Fibroblast of lung (primary cell): ENCODE measurements around the gene GGT7. TPM values are rescaled to one million over a fixed set of nuclear protein-coding genes. Genes with fewer than 3 reads are reported as not detected.
A peak's percentile ranks its signal among the peaks of the same experiment; 100 is the strongest.

Experiments used
- DNase-seq, 2 donors: peaks; one replicate each; pipeline versions ENCODE4 v3.0.0 to v3.0.0-alpha.2; 2010; ENCODE audit warnings: low read depth in 2 of 2
- H2AFZ ChIP-seq: 2 replicates; pipeline ENCODE4 v1.5.1; 2012; ENCODE audit warnings: low read length, control low read depth, inconsistent platforms
- H3K27ac ChIP-seq: 2 replicates; pipeline ENCODE4 v1.5.1; 2011; ENCODE audit warnings: low read length, control low read depth; ENCODE audit not compliant: insufficient read depth
- H3K27me3 ChIP-seq: 2 replicates; pipeline ENCODE4 v1.5.1; 2011; ENCODE audit warnings: mild to moderate bottlenecking, low read length; ENCODE audit not compliant: control insufficient read depth, insufficient read depth
- H3K36me3 ChIP-seq: 2 replicates; pipeline ENCODE4 v1.5.1; 2011; ENCODE audit warnings: low read length; ENCODE audit not compliant: control insufficient read depth, insufficient read depth
- H3K4me1 ChIP-seq: 2 replicates; pipeline ENCODE4 v1.5.1; 2011; ENCODE audit warnings: low read length; ENCODE audit not compliant: control insufficient read depth, insufficient read depth; ENCODE audit errors: extremely low read depth
- H3K4me2 ChIP-seq: 2 replicates; pipeline ENCODE4 v1.5.1; 2011; ENCODE audit warnings: low read length, control low read depth; ENCODE audit not compliant: insufficient read depth; ENCODE audit errors: extremely low read depth
- H3K4me3 ChIP-seq, 4 experiments: fragments of 200-600 bp in 1 of 4; sonication (generic) in 1 of 4; replicated peaks in 1 of 4; 2 replicates each; pipeline ENCODE4 v1.5.1; 2011 to 2016; ENCODE audit warnings: low read length in 4 of 4, low read depth in 3 of 4, mild to moderate bottlenecking in 3 of 4, control low read depth in 2 of 4, inconsistent platforms in 1 of 4, mixed read lengths in 1 of 4; ENCODE audit not compliant: insufficient read depth in 1 of 4; ENCODE audit errors: control extremely low read depth in 1 of 4
- H3K79me2 ChIP-seq: 2 replicates; pipeline ENCODE4 v1.5.1; 2012; ENCODE audit warnings: mild to moderate bottlenecking, low read length, inconsistent platforms; ENCODE audit not compliant: control insufficient read depth, insufficient read depth
- H3K9ac ChIP-seq: 2 replicates; pipeline ENCODE4 v1.5.1; 2011; ENCODE audit warnings: mild to moderate bottlenecking, low read length, control low read depth; ENCODE audit not compliant: insufficient read depth
- H3K9me3 ChIP-seq: 2 replicates; pipeline ENCODE4 v1.5.1; 2012; ENCODE audit warnings: low read depth, low read length; ENCODE audit not compliant: control insufficient read depth, insufficient read depth
- H4K20me1 ChIP-seq: 2 replicates; pipeline ENCODE4 v1.5.1; 2011; ENCODE audit warnings: low read length; ENCODE audit not compliant: control insufficient read depth, insufficient read depth; ENCODE audit errors: extremely low read depth
- EZH2 ChIP-seq: IDR thresholded peaks from 2 replicates; pipeline ENCODE4 v1.5.1; 2012; ENCODE audit warnings: low read length, control low read depth, mild to moderate bottlenecking; ENCODE audit errors: missing control alignments
- polyA plus RNA-seq, 2 donors: library from polyadenylated mRNA; depleted of rRNA in 1 of 2; stranded (reverse) in 1 of 2; unstranded in 1 of 2; fragments of >200 nt; gene quantifications; 2 replicates each; pipeline ENCODE4 v1.2.1, GENCODE V29; 2011 to 2012; ENCODE audit warnings: missing spikeins in 1 of 2
- total RNA-seq: library from RNA; depleted of rRNA; stranded (reverse); fragments of >200 nt; gene quantifications from 2 replicates; pipeline ENCODE4 v1.2.1, GENCODE V29; 2014
- TF ChIP-seq, protein P1 (sequence below), 2 donors: IDR thresholded peaks in 1 of 2; conservative IDR thresholded peaks in 1 of 2; 1 replicate in 1 of 2; 2 replicates in 1 of 2; pipeline ENCODE4 v1.5.1; 2011 to 2012; ENCODE audit warnings: low read length in 2 of 2, control low read depth in 1 of 2, inconsistent platforms in 1 of 2, low read depth in 1 of 2, mild to moderate bottlenecking in 1 of 2

GGT7 gene
- total and polyA plus RNA-seq, 2 donors (not counting 1 experiment from before 2014, with no cell fraction given), result 10.3 to 15.2 TPM

DNA sequence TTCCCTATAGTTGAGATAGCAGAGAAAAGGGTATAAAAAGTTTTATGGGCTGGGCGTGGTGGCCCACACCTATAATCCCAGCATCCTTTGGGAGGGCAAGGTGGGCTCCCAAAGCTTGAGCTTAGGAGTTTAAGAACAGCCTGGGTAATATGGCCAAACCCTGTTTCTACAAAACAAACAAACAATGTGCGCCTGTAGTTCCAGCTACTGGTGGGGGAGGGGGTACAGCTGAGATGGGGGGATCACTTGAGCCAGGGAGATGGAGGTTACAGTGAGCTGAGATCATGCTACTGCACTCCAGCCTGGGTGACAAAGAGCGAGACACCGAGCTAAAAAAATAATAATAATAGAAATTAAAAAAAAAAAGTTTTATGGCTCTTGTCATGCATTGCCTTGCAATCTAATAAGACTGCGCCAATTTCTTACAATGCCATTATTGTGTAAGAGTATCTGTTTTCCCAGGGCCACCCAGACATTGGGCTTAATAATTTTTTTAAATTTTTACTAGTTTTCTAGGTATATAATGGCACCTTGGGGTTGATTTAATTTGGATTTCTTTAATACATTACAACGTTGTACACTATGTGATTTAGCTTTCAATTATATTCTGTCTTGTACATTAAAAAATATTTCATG is 7.7 kb upstream of the GGT7 start:
- Histone ChIP-seq H3K27me3 (no peaks in the 10 kb centered on the region), H3K27ac (no peak overlapping the region), H3K4me2 (no peak overlapping the region), H3K9ac (no peak overlapping the region), H4K20me1 (peaks cover 2% of the 10 kb centered on the region), H3K4me1 (peaks cover 3% of the 10 kb centered on the region), H3K79me2 (peaks cover 13% of the 10 kb centered on the region), H3K4me3 (no peak overlapping the region), H3K9me3 (no peaks in the 10 kb centered on the region), H2AFZ (no peak overlapping the region), H3K36me3 (peaks cover 3% of the 10 kb centered on the region)
- no peak for TF ChIP-seq EZH2
- TF ChIP-seq, protein P1, sequence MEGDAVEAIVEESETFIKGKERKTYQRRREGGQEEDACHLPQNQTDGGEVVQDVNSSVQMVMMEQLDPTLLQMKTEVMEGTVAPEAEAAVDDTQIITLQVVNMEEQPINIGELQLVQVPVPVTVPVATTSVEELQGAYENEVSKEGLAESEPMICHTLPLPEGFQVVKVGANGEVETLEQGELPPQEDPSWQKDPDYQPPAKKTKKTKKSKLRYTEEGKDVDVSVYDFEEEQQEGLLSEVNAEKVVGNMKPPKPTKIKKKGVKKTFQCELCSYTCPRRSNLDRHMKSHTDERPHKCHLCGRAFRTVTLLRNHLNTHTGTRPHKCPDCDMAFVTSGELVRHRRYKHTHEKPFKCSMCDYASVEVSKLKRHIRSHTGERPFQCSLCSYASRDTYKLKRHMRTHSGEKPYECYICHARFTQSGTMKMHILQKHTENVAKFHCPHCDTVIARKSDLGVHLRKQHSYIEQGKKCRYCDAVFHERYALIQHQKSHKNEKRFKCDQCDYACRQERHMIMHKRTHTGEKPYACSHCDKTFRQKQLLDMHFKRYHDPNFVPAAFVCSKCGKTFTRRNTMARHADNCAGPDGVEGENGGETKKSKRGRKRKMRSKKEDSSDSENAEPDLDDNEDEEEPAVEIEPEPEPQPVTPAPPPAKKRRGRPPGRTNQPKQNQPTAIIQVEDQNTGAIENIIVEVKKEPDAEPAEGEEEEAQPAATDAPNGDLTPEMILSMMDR (conservative IDR thresholded peaks at IDR 0.05 in 1 of 2, IDR thresholded peaks at IDR 0.05 in 1 of 2; ENCODE audit: low read depth in 1 of 2, low read length in 2 of 2), result no peak
- DNase-seq, result no peak

DNA sequence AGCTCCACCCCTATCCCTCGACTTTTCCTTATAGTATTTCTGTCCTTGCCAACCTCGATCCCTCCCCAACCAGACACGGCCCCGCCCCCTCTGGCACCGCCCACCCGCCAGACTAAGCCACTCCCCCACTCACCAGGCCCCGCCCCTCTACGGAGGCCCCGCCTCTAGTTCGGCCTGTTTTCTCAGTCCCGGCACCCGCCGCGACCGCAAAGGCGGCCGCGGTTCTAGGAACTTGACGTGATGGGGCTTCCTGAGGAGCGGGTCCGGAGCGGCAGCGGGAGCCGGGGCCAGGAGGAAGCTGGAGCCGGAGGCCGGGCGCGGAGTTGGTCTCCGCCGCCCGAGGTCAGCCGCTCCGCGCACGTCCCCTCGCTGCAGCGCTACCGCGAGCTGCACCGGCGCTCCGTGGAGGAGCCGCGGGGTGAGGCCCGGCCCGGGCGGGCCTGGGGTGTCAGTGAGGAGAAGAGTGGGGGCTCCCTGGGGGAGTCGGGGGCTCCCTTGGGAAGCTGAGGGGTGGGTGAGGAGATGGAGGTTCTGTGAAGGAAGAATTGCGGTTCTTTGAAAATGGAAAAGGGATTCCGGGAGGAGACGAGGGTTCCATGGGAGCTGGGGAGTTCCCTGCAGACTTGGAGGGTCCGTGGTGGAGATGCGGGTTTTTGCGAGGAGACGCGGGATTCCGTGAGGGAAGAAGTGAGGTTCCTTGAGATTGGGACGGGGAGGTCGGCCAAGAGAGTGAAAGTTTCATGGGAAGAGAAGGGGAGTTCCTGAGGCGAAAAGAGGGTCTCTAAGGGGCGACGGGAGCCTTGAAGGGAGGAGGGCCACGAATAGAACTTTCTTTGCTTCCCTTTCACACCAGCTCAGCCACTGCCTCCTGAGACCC is 4.0 kb upstream of the GGT7 start, which contains the start of gene ACSS2:
ACSS2 (plus strand) TSS at position 207 of the 877 bp plus-strand sequence; CDS start at position 241, 34 bp downstream.
- no peak for TF ChIP-seq EZH2
- TF ChIP-seq, protein P1 (conservative IDR thresholded peaks at IDR 0.05 in 1 of 2, IDR thresholded peaks at IDR 0.05 in 1 of 2; ENCODE audit: low read depth in 1 of 2, low read length in 2 of 2), result no peak
- peak; percentile 12 to 99 for DNase-seq

More for the DNA sequence above, 4.0 kb upstream of the GGT7 start, which contains the start of gene ACSS2:
- H3K27me3 ChIP-seq, result no peaks in the 10 kb centered on the region
- peak within 1 kb of the TSS; percentile 60 for H3K27ac ChIP-seq
- peaks cover 14% of the 10 kb centered on the region for H3K4me1 ChIP-seq
- H3K79me2 ChIP-seq, result peaks cover 13% of the 10 kb centered on the region
- no peaks in the 10 kb centered on the region for H3K9me3 ChIP-seq
- H3K36me3 ChIP-seq, result no peaks in the 10 kb centered on the region
- H4K20me1 ChIP-seq, result peaks cover 2% of the 10 kb centered on the region
- H3K4me3 ChIP-seq, result peak within 1 kb of the TSS; percentile 90 to 96 (median 92)
- peak within 1 kb of the TSS; percentile 97 for H3K4me2 ChIP-seq
- peak within 1 kb of the TSS; percentile 75 for H3K9ac ChIP-seq
- peak within 1 kb of the TSS; percentile 86 for H2AFZ ChIP-seq
